Measurements from ENCODE around the gene HIPK4. TPM values are rescaled to one million over a fixed set of nuclear protein-coding genes. Genes with fewer than 3 reads are reported as not detected.
A peak's percentile ranks its signal among the peaks of the same experiment; 100 is the strongest.
"Not testable (repeated sequence)": the region's sequence is repeated elsewhere in the genome, so short reads cannot be mapped to it uniquely, and the experiment has no call there.

The HIPK4 gene
- total RNA-seq: 0.09 TPM
- polyA plus RNA-seq (ENCODE audit: insufficient read depth, low read depth, low replicate concordance): not detected
- long read RNA-seq, donor 1: 0 reads
- long read RNA-seq, donor 2: 0 reads
- long read RNA-seq, donor 3: 0 reads
- long read RNA-seq, donor 4: 0 reads
- long read RNA-seq, donor 5: 0 reads
- long read RNA-seq, donor 6: 0 reads
- long read RNA-seq, donor 7, partial matches to known transcripts: 0 of 1 reads
- long read RNA-seq, donor 7, other reads (novel, unspliced or antisense): 1 of 1 reads
- long read RNA-seq, donor 8: 0 reads
- long read RNA-seq, donor 9: 0 reads
- long read RNA-seq, donor 10: 0 reads

DNA sequence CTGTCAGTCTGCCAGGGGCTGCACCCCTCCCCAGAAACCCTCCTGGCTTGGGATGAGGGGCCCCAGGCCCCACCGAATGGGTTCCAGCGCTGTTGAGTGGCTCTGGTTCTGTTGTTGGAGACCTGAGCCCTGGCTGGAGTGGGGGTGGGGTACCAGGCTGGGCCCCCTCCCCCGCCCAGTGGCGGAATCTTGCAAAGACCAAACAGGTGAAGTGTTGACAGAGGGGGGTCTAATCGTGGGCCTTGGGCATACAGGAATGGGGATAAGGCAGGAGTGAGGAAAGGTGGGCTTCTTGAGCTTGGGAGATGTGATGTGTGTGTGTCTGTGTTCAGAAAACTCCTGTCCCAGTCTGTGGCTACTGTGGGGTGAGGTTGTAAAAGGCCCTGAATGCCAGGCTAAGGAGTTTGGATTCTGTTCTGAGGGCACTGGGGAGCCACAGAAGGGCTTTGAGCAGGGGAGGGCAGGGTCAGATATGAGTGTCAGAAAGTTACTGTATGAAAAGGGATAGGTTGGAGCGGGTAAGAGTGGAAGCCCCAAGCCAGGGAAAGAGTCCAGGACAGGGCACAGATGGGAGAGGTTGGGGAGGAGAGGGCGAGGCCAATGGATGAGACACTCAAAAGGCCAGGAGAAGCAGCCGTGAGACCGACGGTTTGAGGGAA, at the start of gene HIPK4:
Gene HIPK4, minus strand, starts transcription at position 98 of the 659 bp plus-strand sequence. CDS start 279 bp downstream, outside the sequence.
- FAIRE-seq (no peak), DNase-seq (no peak)
- no peak for TF ChIP-seq CTCF (IDR thresholded peaks at IDR 0.05; ENCODE audit: borderline replicate concordance, extremely low read depth, insufficient read depth)
- Histone ChIP-seq H3K9ac (ENCODE audit: low read length in 3 of 3) (no peak within 1 kb of the TSS), H3K27me3 (ENCODE audit: control insufficient read depth, insufficient read depth, low read length) (no peaks in the 10 kb centered on the region), H3K4me1 (ENCODE audit: control insufficient read depth in 2 of 3, insufficient read depth in 2 of 3, low read depth in 1 of 3, low read length in 3 of 3) (no peaks in the 10 kb centered on the region), H3K36me3 (ENCODE audit: control insufficient read depth in 2 of 3, insufficient read depth in 3 of 3, low read length in 3 of 3) (no peaks in the 10 kb centered on the region), H3K27ac (ENCODE audit: low read depth in 2 of 2, low read length in 2 of 2) (no peak within 1 kb of the TSS), H3K4me3 (ENCODE audit: low read length in 3 of 3) (no peak within 1 kb of the TSS), H3K9me3 (ENCODE audit: control insufficient read depth in 2 of 3, insufficient read depth in 1 of 3, low read length in 3 of 3) (no peaks in the 10 kb centered on the region)
- intact Hi-C loops (cut with DNase I): no loop called here

DNA sequence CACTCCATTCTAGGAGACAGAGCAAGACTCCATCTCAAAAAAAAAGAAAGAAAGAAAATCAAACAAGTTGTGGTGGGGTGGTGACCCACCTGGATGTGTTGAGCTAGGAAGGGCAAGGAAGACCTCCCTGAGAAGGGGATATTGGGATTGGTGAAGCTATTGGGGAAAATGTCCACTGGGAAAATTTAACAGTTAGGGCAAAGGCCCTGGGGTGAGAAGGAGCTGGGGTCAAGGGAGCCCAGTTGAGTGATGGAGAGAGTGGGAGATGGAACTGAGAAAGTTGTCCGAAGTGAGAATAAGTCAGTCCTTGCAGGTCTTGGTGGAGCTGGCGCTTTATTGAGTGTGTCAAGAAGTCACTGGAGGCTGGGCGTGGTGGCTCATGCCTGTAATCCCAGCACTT, 48.3 kb upstream of the HIPK4 start:
- H3K27ac ChIP-seq (ENCODE audit: low read depth in 2 of 2, low read length in 2 of 2): no peak overlapping the region
- no peaks in the 10 kb centered on the region for H3K9me3 ChIP-seq (ENCODE audit: control insufficient read depth in 2 of 3, insufficient read depth in 1 of 3, low read length in 3 of 3)
- no peak for FAIRE-seq
- intact Hi-C loops (cut with DNase I): no loop called here
- H3K4me1 ChIP-seq (ENCODE audit: control insufficient read depth in 2 of 3, insufficient read depth in 2 of 3, low read depth in 1 of 3, low read length in 3 of 3): peaks cover 4 to 8% (median 7%) of the 10 kb centered on the region in 3 donors
- no peak for DNase-seq
- no peak for TF ChIP-seq CTCF (IDR thresholded peaks at IDR 0.05; ENCODE audit: borderline replicate concordance, extremely low read depth, insufficient read depth)
- peaks cover 5 to 18% (median 5%) of the 10 kb centered on the region in 3 donors for H3K36me3 ChIP-seq (ENCODE audit: control insufficient read depth in 2 of 3, insufficient read depth in 3 of 3, low read length in 3 of 3)
- no peak overlapping the region for H3K9ac ChIP-seq (ENCODE audit: low read length in 3 of 3)
- no peak overlapping the region for H3K4me3 ChIP-seq (ENCODE audit: low read length in 3 of 3)
- no peaks in the 10 kb centered on the region for H3K27me3 ChIP-seq (ENCODE audit: control insufficient read depth, insufficient read depth, low read length)

- Histone ChIP-seq H3K36me3 (ENCODE audit: control insufficient read depth in 2 of 3, insufficient read depth in 3 of 3, low read length in 3 of 3) (no peaks in the 10 kb centered on the region), H3K4me1 (ENCODE audit: control insufficient read depth in 2 of 3, insufficient read depth in 2 of 3, low read depth in 1 of 3, low read length in 3 of 3) (peaks cover 0 to 7% (median 5%) of the 10 kb centered on the region in 3 donors)
Observed at GRCh38 chr19:40433391-40434216, 43.6 kb upstream of the HIPK4 start.

GRCh38 chr19:40432760-40433159, 42.8 kb upstream of the HIPK4 start:
- H3K27me3 ChIP-seq (ENCODE audit: control insufficient read depth, insufficient read depth, low read length); H3K4me1 ChIP-seq (ENCODE audit: control insufficient read depth in 2 of 3, insufficient read depth in 2 of 3, low read depth in 1 of 3, low read length in 3 of 3); H3K9me3 ChIP-seq (ENCODE audit: control insufficient read depth in 2 of 3, insufficient read depth in 1 of 3, low read length in 3 of 3); intact Hi-C loops (cut with DNase I); H3K36me3 ChIP-seq (ENCODE audit: control insufficient read depth in 2 of 3, insufficient read depth in 3 of 3, low read length in 3 of 3); FAIRE-seq: not testable (repeated sequence)
- DNase-seq: peak in 1 of 5 donors; percentile 50
- Histone ChIP-seq H3K9ac (ENCODE audit: low read length in 3 of 3) (peak overlapping the region; percentile 61 to 98 (median 88)), H3K4me3 (ENCODE audit: low read length in 3 of 3) (peak overlapping the region; percentile 71 to 73 (median 73)), H3K27ac (ENCODE audit: low read depth in 2 of 2, low read length in 2 of 2) (peak overlapping the region; percentile 98)

More at GRCh38 chr19:40433391-40434216, 43.6 kb upstream of the HIPK4 start:
- peak; percentile 93 to 98 (median 96) for DNase-seq
- Histone ChIP-seq H3K9ac (ENCODE audit: low read length in 3 of 3) (peak overlapping the region; percentile 61 to 98 (median 88)), H3K27ac (ENCODE audit: low read depth in 2 of 2, low read length in 2 of 2) (peak overlapping the region; percentile 98), H3K27me3 (ENCODE audit: control insufficient read depth, insufficient read depth, low read length) (no peaks in the 10 kb centered on the region), H3K9me3 (ENCODE audit: control insufficient read depth in 2 of 3, insufficient read depth in 1 of 3, low read length in 3 of 3) (no peaks in the 10 kb centered on the region), H3K4me3 (ENCODE audit: low read length in 3 of 3) (peak overlapping the region; percentile 71 to 73 (median 73))
- peak; percentile 0 for TF ChIP-seq CTCF (IDR thresholded peaks at IDR 0.05; ENCODE audit: borderline replicate concordance, extremely low read depth, insufficient read depth)
- no peak for FAIRE-seq
- intact Hi-C loops (cut with DNase I): no loop called here

Measured in kidney (tissue), 22 donors.